Hepatocyte (in vitro differentiated cells): ENCODE measurements around the gene RTP3. TPM values are rescaled to one million over a fixed set of nuclear protein-coding genes. Genes with fewer than 3 reads are reported as not detected.

Experiments used
- DNase-seq: peaks from one replicate; pipeline ENCODE4 v3.0.0-alpha.2; 2016; ENCODE audit warnings: low spot score
- H2AFZ ChIP-seq: fragments of 200-600 bp; sonication (generic); 2 replicates; pipeline ENCODE4 v1.6.0; 2016; ENCODE audit warnings: antibody characterized with exemption, mild to moderate bottlenecking
- H3K27ac ChIP-seq: fragments of 200-600 bp; sonication (generic); 2 replicates; pipeline ENCODE4 v1.5.1; 2016; ENCODE audit warnings: mild to moderate bottlenecking
- H3K27me3 ChIP-seq: fragments of 200-600 bp; sonication (generic); 2 replicates; pipeline ENCODE4 v1.6.1; 2016
- H3K36me3 ChIP-seq: fragments of 200-600 bp; sonication (generic); replicated peaks from 2 replicates; pipeline ENCODE4 v1.5.1; 2016; ENCODE audit warnings: low read depth; ENCODE audit not compliant: insufficient read depth
- H3K4me1 ChIP-seq: fragments of 200-600 bp; sonication (generic); 2 replicates; pipeline ENCODE4 v1.5.1; 2016; ENCODE audit warnings: mild to moderate bottlenecking, moderate library complexity; ENCODE audit not compliant: insufficient read depth
- H3K4me2 ChIP-seq: fragments of 200-600 bp; sonication (generic); 2 replicates; pipeline ENCODE4 v1.6.0; 2016
- H3K4me3 ChIP-seq: fragments of 200-600 bp; sonication (generic); 2 replicates; pipeline ENCODE4 v1.5.1; 2016; ENCODE audit warnings: mild to moderate bottlenecking
- H3K79me2 ChIP-seq: fragments of 200-600 bp; sonication (generic); 2 replicates; pipeline ENCODE4 v1.6.0; 2017; ENCODE audit warnings: mild to moderate bottlenecking
- H3K9me2 ChIP-seq: fragments of 200-600 bp; sonication (generic); replicated peaks from 2 replicates; pipeline ENCODE4 v1.6.0; 2017; ENCODE audit warnings: mild to moderate bottlenecking; ENCODE audit not compliant: insufficient read depth
- H3K9me3 ChIP-seq: fragments of 200-600 bp; sonication (generic); 2 replicates; pipeline ENCODE4 v1.5.1; 2016; ENCODE audit warnings: low read depth, mild to moderate bottlenecking
- H4K20me1 ChIP-seq: fragments of 200-600 bp; sonication (generic); 2 replicates; pipeline ENCODE4 v1.6.0; 2016; ENCODE audit warnings: mild to moderate bottlenecking; ENCODE audit not compliant: insufficient read depth, poor library complexity, severe bottlenecking
- EZH2 ChIP-seq: fragments of 200-600 bp; sonication (generic); IDR thresholded peaks from 2 replicates; pipeline ENCODE4 v1.6.1; 2016; ENCODE audit warnings: antibody characterized with exemption, mild to moderate bottlenecking, borderline replicate concordance
- EZH2phosphoT487 ChIP-seq: fragments of 200-600 bp; sonication (generic); IDR thresholded peaks from one replicate; pipeline ENCODE4 v1.6.1; 2018; ENCODE audit warnings: antibody characterized with exemption, mild to moderate bottlenecking, low read depth, moderate library complexity; ENCODE audit not compliant: unreplicated experiment, severe bottlenecking
- WGBS: methylation state at CpG from one replicate; pipeline ENCODE4 v1.1.6; 2016; ENCODE audit warnings: low lambda C conversion rate; ENCODE audit errors: missing lambda C conversion rate; 5-methylcytosine and 5-hydroxymethylcytosine counted together
- polyA plus RNA-seq: library from polyadenylated mRNA; unstranded; fragments of >200 nt; fragmentation: Nextera tagmentation; extraction: Ambion mirVana; gene quantifications from 2 replicates; pipeline ENCODE4 v1.2.1, GENCODE V29; 2016
- total RNA-seq: library from RNA; depleted of rRNA; stranded (reverse); fragments of >200 nt; gene quantifications from 2 replicates; pipeline ENCODE4 v1.2.3, GENCODE V29; 2014
- TF ChIP-seq, protein P1 (sequence below): fragments of 200-600 bp; sonication (generic); IDR thresholded peaks from 2 replicates; pipeline ENCODE4 v1.5.1; 2016; ENCODE audit warnings: antibody characterized with exemption, mild to moderate bottlenecking; ENCODE audit not compliant: poor library complexity

The RTP3 gene
- total and polyA plus RNA-seq, 2 experiments from 2014 or later, result 1.8 to 2.0 TPM

DNA sequence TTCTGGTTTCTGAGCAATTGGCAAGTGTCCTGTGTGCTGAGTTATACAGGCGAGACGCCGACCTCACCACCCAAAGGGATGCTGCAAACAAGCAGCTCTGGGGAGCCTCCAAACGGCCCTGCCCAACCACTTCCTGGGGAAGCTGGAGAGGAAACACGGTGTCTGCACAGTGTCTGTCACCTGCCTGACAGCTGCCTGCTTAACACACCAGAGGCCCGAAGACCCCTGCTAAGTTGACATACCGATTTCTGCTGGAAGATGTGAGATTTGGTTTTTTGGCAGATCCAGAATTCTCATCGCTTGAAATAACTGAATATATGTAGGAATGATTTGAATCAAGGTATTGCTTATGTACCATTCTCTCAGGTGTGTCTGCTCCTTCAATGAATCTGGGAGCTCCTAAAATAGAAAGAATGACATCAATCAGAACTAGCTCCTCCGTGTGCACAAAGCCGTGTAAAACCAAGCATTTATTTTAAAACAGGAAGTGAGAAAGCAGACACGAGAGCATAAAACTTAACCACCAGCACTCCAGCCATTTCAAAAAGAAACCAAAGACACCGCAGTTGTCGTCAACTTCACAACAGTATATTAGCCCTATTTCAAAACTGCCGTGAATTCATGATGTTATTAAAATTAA lies 41.1 kb downstream of the RTP3 start:
- peak overlapping the region; percentile 14 for H3K4me2 ChIP-seq
- no peak overlapping the region for H2AFZ ChIP-seq
- H3K36me3 ChIP-seq, result no peaks in the 10 kb centered on the region
- no peak for DNase-seq
- no peaks in the 10 kb centered on the region for H4K20me1 ChIP-seq
- no peak overlapping the region for H3K27ac ChIP-seq
- H3K79me2 ChIP-seq, result no peaks in the 10 kb centered on the region
- TF ChIP-seq EZH2phosphoT487, result no peak
- no peak for TF ChIP-seq EZH2
- TF ChIP-seq, protein P1, sequence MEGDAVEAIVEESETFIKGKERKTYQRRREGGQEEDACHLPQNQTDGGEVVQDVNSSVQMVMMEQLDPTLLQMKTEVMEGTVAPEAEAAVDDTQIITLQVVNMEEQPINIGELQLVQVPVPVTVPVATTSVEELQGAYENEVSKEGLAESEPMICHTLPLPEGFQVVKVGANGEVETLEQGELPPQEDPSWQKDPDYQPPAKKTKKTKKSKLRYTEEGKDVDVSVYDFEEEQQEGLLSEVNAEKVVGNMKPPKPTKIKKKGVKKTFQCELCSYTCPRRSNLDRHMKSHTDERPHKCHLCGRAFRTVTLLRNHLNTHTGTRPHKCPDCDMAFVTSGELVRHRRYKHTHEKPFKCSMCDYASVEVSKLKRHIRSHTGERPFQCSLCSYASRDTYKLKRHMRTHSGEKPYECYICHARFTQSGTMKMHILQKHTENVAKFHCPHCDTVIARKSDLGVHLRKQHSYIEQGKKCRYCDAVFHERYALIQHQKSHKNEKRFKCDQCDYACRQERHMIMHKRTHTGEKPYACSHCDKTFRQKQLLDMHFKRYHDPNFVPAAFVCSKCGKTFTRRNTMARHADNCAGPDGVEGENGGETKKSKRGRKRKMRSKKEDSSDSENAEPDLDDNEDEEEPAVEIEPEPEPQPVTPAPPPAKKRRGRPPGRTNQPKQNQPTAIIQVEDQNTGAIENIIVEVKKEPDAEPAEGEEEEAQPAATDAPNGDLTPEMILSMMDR, result no peak
- no peaks in the 10 kb centered on the region for H3K27me3 ChIP-seq
- no peaks in the 10 kb centered on the region for H3K9me3 ChIP-seq
- 43% methylated on average over 14 of the region's 14 CpGs for WGBS
- H3K4me3 ChIP-seq, result no peak overlapping the region
- no peaks in the 10 kb centered on the region for H3K4me1 ChIP-seq
- no peaks in the 10 kb centered on the region for H3K9me2 ChIP-seq

GRCh38 chr3:46539443-46540005 lies 41.7 kb downstream of the RTP3 start:
- no peak overlapping the region for H2AFZ ChIP-seq
- no peaks in the 10 kb centered on the region for H3K9me2 ChIP-seq
- H3K27ac ChIP-seq, result no peak overlapping the region

GRCh38 chr3:46540550-46540949 lies 42.8 kb downstream of the RTP3 start:
- no peaks in the 10 kb centered on the region for H3K79me2 ChIP-seq
- H3K4me1 ChIP-seq, result no peaks in the 10 kb centered on the region
- no peaks in the 10 kb centered on the region for H4K20me1 ChIP-seq
- no peaks in the 10 kb centered on the region for H3K27me3 ChIP-seq
- 95% methylated on average over 4 of the region's 4 CpGs for WGBS
- H3K27ac ChIP-seq, result no peak overlapping the region
- DNase-seq, result no peak
- H3K4me2 ChIP-seq, result no peak overlapping the region
- no peak for TF ChIP-seq EZH2
- TF ChIP-seq EZH2phosphoT487, result no peak
- TF ChIP-seq, protein P1, result no peak
- H3K36me3 ChIP-seq, result no peaks in the 10 kb centered on the region
- H2AFZ ChIP-seq, result no peak overlapping the region
- no peaks in the 10 kb centered on the region for H3K9me3 ChIP-seq
- no peaks in the 10 kb centered on the region for H3K9me2 ChIP-seq
- H3K4me3 ChIP-seq, result no peak overlapping the region

More at GRCh38 chr3:46539443-46540005, 41.7 kb downstream of the RTP3 start:
- H3K9me3 ChIP-seq, result no peaks in the 10 kb centered on the region
- H4K20me1 ChIP-seq, result no peaks in the 10 kb centered on the region
- no peak overlapping the region for H3K4me2 ChIP-seq
- H3K4me1 ChIP-seq, result no peaks in the 10 kb centered on the region
- 90% methylated on average over 9 of the region's 9 CpGs for WGBS
- no peaks in the 10 kb centered on the region for H3K27me3 ChIP-seq
- no peaks in the 10 kb centered on the region for H3K79me2 ChIP-seq
- no peak for DNase-seq
- H3K36me3 ChIP-seq, result no peaks in the 10 kb centered on the region
- no peak for TF ChIP-seq EZH2phosphoT487
- TF ChIP-seq, protein P1, result no peak
- no peak for TF ChIP-seq EZH2
- no peak overlapping the region for H3K4me3 ChIP-seq
